H1 (cell line): ENCODE results near the gene POLR2C. TPM values are rescaled to one million over a fixed set of nuclear protein-coding genes. Genes with fewer than 3 reads are reported as not detected.

Experiments
- PHF8 ChIP-seq: fragments of 200-600 bp; sonication (generic); conservative IDR thresholded peaks from 2 replicates; pipeline ENCODE4 v1.7.1; 2012; ENCODE audit warnings: low read depth, mild to moderate bottlenecking, inconsistent platforms, low read length, moderate library complexity
- polyA plus RNA-seq, 7 experiments: library from polyadenylated mRNA; depleted of rRNA in 3 of 7; stranded (reverse) in 5 of 7; unstranded in 2 of 7; fragments of >200 nt in 5 of 7; fragments of 200-250 nt in 2 of 7; gene quantifications; 1 replicate in 5 of 7; 2 replicates in 1 of 7; 4 replicates in 1 of 7; pipeline versions ENCODE4 v1.2.1 to v1.2.3, GENCODE V29; 2011 to 2013; ENCODE audit warnings: missing spikeins in 2 of 7, mixed read lengths in 2 of 7
- total RNA-seq: library from RNA; stranded (reverse); fragmentation: NEBNext Ultra II Directional; extraction: Animal tissue kit (Norgen Biotek cat#: 25700); gene quantifications from 2 replicates; pipeline ENCODE4 v1.2.1, GENCODE V29; 2021
- TF ChIP-seq, protein P1 (sequence below), 3 experiments: IDR thresholded peaks; 1 replicate in 2 of 3; 2 replicates in 1 of 3; pipeline versions ENCODE4 v1.5.1 to v1.6.1; 2011; ENCODE audit warnings: low read length in 3 of 3, mild to moderate bottlenecking in 3 of 3, inconsistent platforms in 2 of 3, low read depth in 1 of 3, moderate library complexity in 1 of 3; ENCODE audit not compliant: insufficient read depth in 1 of 3; ENCODE audit errors: control extremely low read depth in 1 of 3

POLR2C gene
- total and polyA plus RNA-seq, 2 of the 8 experiments (the other 6 are each of a cell fraction or from before 2014, with no cell fraction given): 72.5 to 132 TPM

DNA sequence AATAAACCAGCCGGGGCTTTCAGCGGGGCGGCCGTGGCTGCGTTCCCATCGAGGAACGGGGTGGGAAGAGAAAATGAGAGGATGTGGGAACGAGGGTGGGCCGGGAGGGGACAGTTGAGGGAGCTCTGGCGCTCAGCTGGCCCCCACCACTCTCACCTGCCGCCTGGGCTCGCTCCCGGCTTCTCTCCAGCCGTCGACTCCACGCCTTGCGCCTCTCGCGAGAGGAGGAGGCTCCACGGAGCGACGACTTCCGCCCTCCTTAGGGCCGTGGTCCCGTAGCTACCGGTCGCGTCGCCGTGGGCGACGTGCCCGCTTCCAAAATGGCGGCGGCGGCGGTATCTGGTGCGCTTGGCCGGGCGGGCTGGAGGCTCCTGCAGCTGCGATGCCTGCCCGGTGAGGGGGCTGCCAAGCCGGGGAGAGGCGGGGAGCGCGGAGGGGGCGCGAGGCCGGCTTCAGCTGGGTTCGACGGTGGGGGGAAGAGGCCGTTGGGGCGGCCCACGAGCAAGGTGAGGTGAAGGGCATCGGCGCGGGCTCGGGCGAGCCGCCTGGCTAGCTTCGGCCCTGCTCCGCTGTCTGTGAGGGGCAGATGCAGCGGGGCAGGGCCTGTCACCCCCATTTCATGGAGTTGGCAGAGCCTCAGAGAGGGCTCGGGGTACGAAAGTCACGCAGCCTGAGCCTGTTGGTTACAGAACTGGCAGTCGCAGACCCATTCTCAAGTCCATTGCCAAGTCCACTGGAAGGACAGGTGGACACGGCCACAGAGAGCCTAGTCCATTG lies 15.1 kb upstream of the POLR2C start, which contains the start of the genes CIAPIN1 and COQ9 (continued):
- TF ChIP-seq PHF8: peak; percentile 91; the same call in 1 of the 2 replicates
- TF ChIP-seq, protein P1, sequence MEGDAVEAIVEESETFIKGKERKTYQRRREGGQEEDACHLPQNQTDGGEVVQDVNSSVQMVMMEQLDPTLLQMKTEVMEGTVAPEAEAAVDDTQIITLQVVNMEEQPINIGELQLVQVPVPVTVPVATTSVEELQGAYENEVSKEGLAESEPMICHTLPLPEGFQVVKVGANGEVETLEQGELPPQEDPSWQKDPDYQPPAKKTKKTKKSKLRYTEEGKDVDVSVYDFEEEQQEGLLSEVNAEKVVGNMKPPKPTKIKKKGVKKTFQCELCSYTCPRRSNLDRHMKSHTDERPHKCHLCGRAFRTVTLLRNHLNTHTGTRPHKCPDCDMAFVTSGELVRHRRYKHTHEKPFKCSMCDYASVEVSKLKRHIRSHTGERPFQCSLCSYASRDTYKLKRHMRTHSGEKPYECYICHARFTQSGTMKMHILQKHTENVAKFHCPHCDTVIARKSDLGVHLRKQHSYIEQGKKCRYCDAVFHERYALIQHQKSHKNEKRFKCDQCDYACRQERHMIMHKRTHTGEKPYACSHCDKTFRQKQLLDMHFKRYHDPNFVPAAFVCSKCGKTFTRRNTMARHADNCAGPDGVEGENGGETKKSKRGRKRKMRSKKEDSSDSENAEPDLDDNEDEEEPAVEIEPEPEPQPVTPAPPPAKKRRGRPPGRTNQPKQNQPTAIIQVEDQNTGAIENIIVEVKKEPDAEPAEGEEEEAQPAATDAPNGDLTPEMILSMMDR (IDR thresholded peaks at IDR 0.05; ENCODE audit: control extremely low read depth in 1 of 3, insufficient read depth in 1 of 3, low read depth in 1 of 3, low read length in 3 of 3): no peak
- TF ChIP-seq, all 59 proteins: peak for 22
